NT2/D1 (cell line): Measurements from ENCODE around the gene CYTL1.

Experiments used
- SUZ12 ChIP-seq: IDR thresholded peaks from 2 replicates; pipeline ENCODE4 v1.6.1; 2011; ENCODE audit not compliant: insufficient read length, insufficient read depth; ENCODE audit errors: extremely low read depth
- YY1 ChIP-seq: IDR thresholded peaks from 2 replicates; pipeline ENCODE4 v1.6.1; 2011; ENCODE audit not compliant: insufficient read length, insufficient read depth
- ZNF274 ChIP-seq: IDR thresholded peaks from 2 replicates; pipeline ENCODE4 v1.6.1; 2011; ENCODE audit warnings: mild to moderate bottlenecking, low read depth, low read length

DNA sequence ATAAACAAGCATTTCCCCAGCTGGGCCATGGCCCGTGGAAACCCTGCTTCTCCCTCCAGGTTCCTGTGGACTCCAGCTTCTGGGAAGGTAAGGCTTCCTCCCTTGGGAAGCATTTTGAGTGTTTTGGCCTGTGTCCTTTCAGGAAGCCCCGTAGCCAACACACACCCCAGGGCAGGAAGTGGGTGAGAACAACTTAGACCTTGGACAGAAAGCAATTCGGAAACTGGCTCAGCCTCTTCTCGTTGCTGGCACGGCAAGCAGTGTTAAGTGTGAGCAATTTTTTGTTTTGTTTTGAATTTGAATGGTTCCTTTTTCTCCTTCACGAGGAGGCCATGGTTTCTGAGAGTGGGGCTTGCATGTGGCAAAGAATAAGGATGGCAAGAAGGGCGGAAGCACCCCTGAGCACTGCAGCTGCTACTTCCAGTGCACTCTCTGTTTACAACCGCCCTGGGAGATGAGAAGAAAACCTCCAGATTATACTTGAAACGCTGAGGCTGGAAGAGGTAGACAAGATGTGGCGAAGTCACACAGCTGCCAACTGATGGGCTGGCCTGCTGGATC is 14.1 kb upstream of the CYTL1 start:
- no peak for TF ChIP-seq ZNF274
- TF ChIP-seq YY1: no peak
- no peak for TF ChIP-seq SUZ12
